Stimulated activated CD4-positive, alpha-beta T cell treated with anti-CD3 and anti-CD28 coated beads, Interleukin-2, amount 100 ng/mL, for 48 hours (primary cell): ENCODE measurements around the gene ADAP1.

ENCODE experiments used
- DNase-seq, 2 donors: peaks; one replicate each; pipeline ENCODE4 v3.0.0-alpha.2; 2020

The ADAP1 gene

GRCh38 chr7:853366-854117 is 100.9 kb downstream of the ADAP1 start:
- no peak for DNase-seq

DNA sequence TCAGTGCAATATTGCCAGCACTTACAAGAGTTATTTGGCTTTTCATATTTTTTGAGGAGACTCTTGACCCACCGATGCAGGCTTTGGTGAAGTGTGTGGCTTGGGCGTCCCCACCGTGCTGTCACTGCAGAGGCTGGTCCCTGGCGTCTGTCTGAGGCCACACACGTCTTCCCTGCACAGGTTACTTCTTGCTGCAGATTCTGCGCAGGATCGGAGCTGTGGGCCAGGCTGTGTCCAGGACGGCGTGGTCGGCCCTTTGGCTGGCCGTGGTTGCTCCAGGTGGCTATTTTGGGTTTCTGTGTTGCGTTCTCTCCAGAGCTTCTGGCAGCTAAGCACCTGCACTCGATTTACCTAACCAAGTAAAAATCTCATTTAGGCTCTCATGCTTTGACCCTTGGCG is 103.3 kb downstream of the ADAP1 start:
- no peak for DNase-seq

GRCh38 chr7:849781-850180 is 104.7 kb downstream of the ADAP1 start:
- no peak for DNase-seq

DNA sequence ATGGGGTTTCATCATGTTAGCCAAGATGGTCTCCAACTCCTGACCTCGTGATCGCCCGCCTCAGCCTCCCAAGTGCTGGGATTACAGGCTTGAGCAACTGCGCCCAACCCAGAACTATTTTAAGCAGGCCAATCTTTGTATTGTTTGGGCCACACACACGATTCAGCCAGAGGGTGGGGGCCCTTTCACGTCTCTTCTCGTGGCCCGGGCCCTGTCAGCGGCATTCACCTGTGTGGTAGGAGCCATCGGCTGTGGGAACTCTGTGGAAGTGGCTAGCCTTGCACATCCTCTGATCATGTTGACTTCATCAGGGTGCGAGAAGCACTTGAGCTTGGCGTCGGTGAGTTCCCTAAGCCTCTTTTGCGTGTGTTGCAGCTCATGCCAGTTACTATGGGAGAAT is 105.3 kb downstream of the ADAP1 start:
- DNase-seq: no peak
